GM18519 (cell line): ENCODE measurements around the gene GPR153.
"Not testable (repeated sequence)": the region's sequence is repeated elsewhere in the genome, so short reads cannot be mapped to it uniquely, and the experiment has no call there.

Experiments used
- ATAC-seq: cut with Tn5 transposase; IDR thresholded peaks from one replicate; pipeline ENCODE4 v1.9.1; 2021; ENCODE audit warnings: mild to moderate bottlenecking, moderate library complexity; ENCODE audit not compliant: unreplicated experiment, low FRiP score

Gene GPR153

GRCh38 chr1:6237093-6237492 lies 23.8 kb downstream of the GPR153 start:
- no peak for ATAC-seq

GRCh38 chr1:6235296-6235677 lies 25.6 kb downstream of the GPR153 start:
- ATAC-seq: no peak

GRCh38 chr1:6234502-6235295 lies 26.2 kb downstream of the GPR153 start:
- ATAC-seq: no peak

GRCh38 chr1:6233376-6233775 lies 27.5 kb downstream of the GPR153 start:
- ATAC-seq: no peak

- ATAC-seq: no peak
Measured at GRCh38 chr1:6225651-6226050, 35.2 kb downstream of the GPR153 start.

- no peak for ATAC-seq
Measured at GRCh38 chr1:6224718-6225117, 36.2 kb downstream of the GPR153 start.

GRCh38 chr1:6223617-6224016 lies 37.3 kb downstream of the GPR153 start:
- no peak for ATAC-seq

GRCh38 chr1:6222636-6223035 lies 38.3 kb downstream of the GPR153 start:
- ATAC-seq: no peak

- ATAC-seq: no peak
Measured at GRCh38 chr1:6221210-6221784, 39.6 kb downstream of the GPR153 start.

- no peak for ATAC-seq
Measured at GRCh38 chr1:6220236-6220635, 40.7 kb downstream of the GPR153 start.

- ATAC-seq: not testable (repeated sequence)
Measured at GRCh38 chr1:6219641-6220040, 41.3 kb downstream of the GPR153 start.

- ATAC-seq: no peak
Measured at GRCh38 chr1:6218375-6219164, 42.3 kb downstream of the GPR153 start.

GRCh38 chr1:6212193-6212959 lies 48.5 kb downstream of the GPR153 start:
- no peak for ATAC-seq

- ATAC-seq: no peak
Measured at GRCh38 chr1:6211731-6212130, 49.2 kb downstream of the GPR153 start.

- ATAC-seq: no peak
Measured at GRCh38 chr1:6210591-6211355, 50.1 kb downstream of the GPR153 start.

GRCh38 chr1:6209661-6210580 lies 51.0 kb downstream of the GPR153 start:
- no peak for ATAC-seq

GRCh38 chr1:6208723-6209660 lies 51.9 kb downstream of the GPR153 start:
- no peak for ATAC-seq

GRCh38 chr1:6207921-6208320 lies 53.0 kb downstream of the GPR153 start:
- ATAC-seq: no peak
